ENCODE results near the gene CPOX.
"Not testable (repeated sequence)": the region's sequence is repeated elsewhere in the genome, so short reads cannot be mapped to it uniquely, and the experiment has no call there.

Gene CPOX

GRCh38 chr3:98561727-98562521 is 31.5 kb downstream of the CPOX start:
- no peak for DNase-seq (ENCODE audit: low read depth)

- no peak for DNase-seq (ENCODE audit: low read depth)
Observed at GRCh38 chr3:98560911-98561310, 32.5 kb downstream of the CPOX start.

GRCh38 chr3:98559769-98560168 is 33.6 kb downstream of the CPOX start:
- not testable (repeated sequence) for DNase-seq (ENCODE audit: low read depth)

DNA sequence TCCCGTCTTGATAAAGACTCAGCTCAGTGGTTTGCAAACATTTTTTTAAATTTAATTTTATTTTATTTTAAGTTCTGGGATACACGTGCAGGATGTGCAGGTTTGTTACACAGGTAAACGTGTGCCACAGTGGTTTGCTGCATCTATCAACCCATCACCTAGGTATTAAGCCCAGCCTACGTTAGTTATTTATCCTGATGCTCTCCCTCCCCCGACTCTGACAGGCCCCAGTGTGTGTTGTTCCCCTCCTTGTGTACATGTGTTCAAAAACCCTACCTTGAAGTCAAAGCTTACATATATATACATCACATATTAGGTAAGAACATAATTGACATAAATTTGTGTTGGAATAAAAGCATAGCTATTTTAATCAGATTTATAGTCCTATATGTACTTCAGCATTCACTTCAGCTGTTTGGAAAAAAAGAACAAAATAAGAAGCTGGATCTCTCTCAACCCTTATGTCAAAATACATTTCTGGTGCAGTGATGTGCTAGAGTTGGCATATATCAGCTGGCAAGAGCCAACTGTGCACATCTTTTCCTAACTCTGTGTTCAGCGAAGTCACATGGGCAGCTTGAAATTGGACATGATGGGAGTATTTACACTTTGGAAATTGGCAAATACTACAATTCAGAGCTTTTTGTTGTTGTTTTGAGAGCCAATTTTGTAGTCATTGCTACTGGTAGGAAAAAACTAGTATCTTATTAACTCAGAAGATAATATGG is 35.1 kb downstream of the CPOX start:
- no peak for DNase-seq (ENCODE audit: low read depth)

DNA sequence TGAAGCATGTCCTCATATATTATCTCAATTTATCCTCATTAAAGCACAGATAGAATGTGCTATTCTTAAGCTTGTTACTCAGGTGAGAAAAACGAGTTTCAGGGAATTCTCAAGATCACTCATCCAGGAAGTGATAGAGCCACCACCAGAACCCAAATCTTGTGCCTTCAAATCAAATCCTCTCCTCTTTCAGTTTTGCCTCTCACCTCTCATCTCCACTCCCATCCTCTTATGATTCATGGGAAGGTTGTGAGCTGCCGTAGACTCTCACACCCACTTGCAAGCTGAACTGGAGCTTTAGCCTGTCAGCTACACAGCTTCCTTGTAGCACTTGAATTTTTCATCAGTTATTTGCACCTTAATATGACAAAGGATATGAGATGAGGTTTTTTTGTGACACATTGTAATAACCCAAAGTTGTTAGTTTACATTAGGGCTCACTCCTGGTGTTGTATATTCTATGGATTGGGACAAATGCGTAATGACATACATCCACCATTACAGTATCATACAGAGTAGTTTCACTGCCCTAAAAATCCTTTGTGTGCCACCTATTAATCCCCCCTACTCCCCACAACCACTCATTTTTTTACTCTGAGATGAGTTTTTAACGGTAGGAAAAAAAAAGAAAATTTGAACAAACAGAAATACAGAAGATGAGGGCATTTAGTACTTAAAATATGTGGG is 35.9 kb downstream of the CPOX start:
- DNase-seq (ENCODE audit: low read depth): no peak

- peak; percentile 44 for DNase-seq (ENCODE audit: low read depth)
Observed at GRCh38 chr3:98556164-98557130, 37.0 kb downstream of the CPOX start.

- DNase-seq (ENCODE audit: low read depth): no peak
Observed at GRCh38 chr3:98555025-98555379, 38.4 kb downstream of the CPOX start.

DNA sequence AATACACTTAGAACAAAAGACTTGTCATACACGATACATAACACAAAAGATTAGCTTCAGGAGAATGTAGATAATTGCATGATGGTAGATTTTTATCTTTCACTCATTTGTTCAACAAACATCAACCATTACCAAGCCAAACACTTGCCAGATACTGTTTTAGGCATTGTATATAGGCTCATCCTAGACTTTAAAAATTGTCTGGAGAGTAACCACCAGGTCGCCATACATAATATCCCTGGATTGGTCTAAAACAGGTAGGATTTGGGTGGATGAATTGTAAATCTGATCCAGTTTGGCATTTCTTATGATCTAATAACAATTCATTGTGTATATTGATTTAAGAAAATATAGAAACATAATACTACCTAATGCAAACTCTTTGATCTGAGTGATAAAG is 38.8 kb downstream of the CPOX start:
- no peak for DNase-seq (ENCODE audit: low read depth)

DNA sequence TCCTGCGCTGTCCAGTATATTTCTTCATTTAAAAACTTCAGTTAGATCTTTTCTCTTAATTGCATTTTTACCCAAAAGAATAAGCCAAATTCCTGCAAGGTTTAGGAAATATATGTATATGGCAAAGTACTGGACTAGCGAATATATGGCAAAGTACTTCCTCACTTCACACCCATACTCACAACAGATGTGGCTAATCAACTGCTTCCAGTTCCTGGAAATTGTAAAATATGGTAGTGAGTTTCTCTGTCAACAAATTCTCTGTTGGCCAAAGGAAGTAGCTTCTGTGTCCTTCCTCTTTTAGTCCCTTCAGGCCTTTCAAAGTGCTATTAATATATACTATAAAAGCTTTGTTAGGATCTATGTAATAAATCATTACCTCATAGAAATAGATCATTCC is 39.7 kb downstream of the CPOX start:
- DNase-seq (ENCODE audit: low read depth): no peak

DNA sequence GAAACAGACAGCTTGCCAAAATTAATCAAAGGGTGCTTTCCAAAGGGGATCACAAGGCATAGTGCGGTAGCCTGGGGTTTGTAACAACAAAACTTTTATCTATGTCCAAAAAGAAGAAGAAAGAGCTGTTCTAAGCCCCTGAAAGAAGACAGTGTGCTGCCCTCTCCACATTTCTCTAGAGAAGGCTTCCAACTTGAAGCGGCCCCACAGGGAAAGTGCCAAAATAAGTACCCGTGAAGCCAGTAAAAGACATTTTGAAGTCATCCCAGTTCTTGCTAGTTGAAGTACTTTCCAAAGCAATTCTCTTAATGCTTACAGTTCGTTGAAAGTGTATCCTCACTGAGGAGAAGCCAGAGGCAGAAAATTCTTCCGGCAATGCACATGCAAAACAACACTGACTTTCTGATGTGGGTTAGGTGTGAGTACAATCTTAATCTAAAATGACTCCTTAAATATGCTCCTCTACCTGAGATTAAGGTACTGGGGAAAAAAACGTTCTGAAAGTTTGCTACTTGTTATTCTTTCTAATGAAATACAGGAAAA is 40.3 kb downstream of the CPOX start:
- no peak for DNase-seq (ENCODE audit: low read depth)

DNA sequence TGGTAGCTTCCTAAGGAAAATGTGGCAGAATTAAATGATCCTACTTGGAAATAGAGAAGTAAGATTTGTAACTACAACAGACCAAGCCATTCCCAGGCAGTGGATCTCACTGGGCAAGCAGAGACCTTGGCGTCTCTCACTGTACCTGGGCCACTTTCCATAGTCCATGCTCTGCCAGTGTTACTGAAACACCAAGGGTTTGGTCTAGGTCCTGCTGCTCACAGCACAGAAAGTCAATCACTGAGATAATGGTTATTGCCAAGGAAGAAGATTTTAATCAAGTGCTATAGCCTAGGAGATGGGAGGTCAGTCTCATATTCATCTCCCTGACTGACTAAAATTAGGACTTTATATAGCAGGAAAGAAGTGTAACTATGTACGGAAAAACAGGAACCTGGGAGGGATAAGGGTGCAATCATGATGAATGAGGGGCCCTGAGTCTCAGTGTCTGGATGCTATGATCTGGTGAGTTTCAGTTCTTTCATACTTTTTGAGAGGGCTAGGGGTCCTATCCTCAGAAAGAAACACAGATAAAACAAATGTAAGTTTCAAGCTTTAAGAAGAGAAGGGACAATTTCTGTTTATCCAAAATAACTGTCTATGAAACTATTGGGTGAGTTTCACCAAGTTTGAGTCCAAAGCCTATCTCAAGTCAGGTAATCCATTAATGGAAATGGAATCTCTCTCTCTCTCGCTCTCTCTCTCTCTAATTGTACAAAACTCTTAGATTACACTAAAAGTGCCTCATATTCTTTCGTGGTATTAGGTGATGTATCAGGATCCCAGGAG is 41.0 kb downstream of the CPOX start:
- DNase-seq (ENCODE audit: low read depth): no peak

GRCh38 chr3:98551754-98552153 is 41.7 kb downstream of the CPOX start:
- no peak for DNase-seq (ENCODE audit: low read depth)

GRCh38 chr3:98551236-98551635 is 42.2 kb downstream of the CPOX start:
- DNase-seq (ENCODE audit: low read depth): no peak

DNA sequence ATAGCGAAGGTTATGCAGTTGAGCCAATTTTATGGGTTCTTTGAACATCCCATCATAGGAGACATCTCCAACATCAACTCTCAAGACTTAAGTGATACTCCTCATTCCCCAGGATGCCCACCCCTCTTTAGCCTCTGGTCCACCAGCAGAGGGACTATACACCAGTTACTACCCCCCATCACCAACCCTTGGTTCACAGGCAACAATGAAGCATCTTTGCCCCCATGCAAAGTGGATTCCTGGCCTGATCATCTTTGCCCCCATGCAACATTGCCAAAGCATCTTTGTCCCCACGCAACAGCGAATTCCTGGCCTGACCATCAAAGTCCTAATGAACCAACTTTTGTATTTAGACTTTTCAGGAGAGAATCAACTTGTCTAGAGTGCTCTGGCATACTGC is 42.6 kb downstream of the CPOX start:
- no peak for DNase-seq (ENCODE audit: low read depth)

GRCh38 chr3:98548544-98548943 is 44.9 kb downstream of the CPOX start:
- no peak for DNase-seq (ENCODE audit: low read depth)

DNA sequence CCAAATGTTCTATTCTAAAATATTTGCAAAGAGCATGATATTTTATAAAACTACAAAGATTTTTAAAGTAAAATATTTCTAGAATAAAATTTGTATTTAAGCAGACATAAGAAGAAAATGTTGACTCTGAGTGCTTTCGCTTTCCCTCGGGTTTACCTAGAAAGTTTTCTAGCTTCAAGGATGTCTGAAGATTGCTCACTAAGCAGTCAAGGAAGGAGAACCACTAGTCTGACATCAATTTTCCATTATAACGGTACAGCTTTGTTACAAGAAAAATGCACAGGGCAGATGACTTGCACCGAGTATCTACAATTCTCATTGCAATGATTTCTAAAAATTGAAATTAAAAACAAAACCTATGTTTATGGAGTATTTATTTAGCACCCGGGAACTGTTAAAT is 47.5 kb downstream of the CPOX start:
- no peak for DNase-seq (ENCODE audit: low read depth)

DNA sequence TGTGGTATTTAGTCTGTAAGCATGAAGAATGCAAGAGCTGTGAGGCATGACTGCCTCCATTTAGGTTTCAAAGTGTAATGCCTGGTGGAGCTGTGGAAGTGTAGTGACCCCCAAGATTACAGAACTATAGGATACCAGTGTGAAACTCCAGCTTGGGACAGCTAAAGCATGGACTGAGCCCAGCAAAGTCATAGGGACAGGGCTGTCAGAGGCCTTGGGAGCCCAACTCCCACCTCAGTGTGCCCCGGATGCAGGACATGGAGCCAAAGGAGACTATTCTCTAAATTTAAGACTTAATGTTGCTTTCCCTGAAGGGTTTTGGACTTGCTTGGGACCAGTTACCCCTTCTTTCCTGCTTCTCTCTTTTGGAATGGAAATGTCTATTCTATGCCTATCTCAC is 50.8 kb downstream of the CPOX start:
- no peak for DNase-seq (ENCODE audit: low read depth)

GRCh38 chr3:98541695-98542094 is 51.7 kb downstream of the CPOX start:
- DNase-seq (ENCODE audit: low read depth): no peak

GRCh38 chr3:98540346-98540745 is 53.1 kb downstream of the CPOX start:
- no peak for DNase-seq (ENCODE audit: low read depth)

- no peak for DNase-seq (ENCODE audit: low read depth)
Observed at GRCh38 chr3:98536456-98537017, 56.9 kb downstream of the CPOX start.

DNA sequence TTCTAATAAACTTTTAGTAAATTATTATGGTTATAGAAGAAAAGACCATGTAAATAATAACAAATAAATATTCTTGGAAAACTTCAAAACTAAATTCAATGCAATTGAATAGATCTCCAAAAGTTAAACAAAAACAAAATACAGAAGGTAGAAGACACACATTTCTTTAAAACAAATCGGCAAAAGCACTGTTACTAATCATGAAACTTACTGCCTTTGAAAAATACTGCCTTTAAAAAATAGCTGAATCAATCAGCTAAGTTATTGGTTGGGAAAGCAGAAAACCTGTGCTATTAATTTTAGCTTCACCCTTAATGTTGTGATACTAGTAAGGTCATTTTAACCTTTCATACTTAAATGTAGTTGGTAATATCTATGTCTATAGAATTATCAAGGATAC is 58.7 kb downstream of the CPOX start:
- no peak for DNase-seq (ENCODE audit: low read depth)
